ENCODE data around the gene KIF26A.

KIF26A gene

GRCh38 chr14:104144911-104145825, 6.8 kb downstream of the KIF26A start:
- H3K4me3 ChIP-seq (ENCODE audit: low read depth, low read length) = no peak overlapping the region
- no peak for TF ChIP-seq CTCF (IDR thresholded peaks at IDR 0.05; ENCODE audit: borderline replicate concordance, insufficient read depth, low read depth, low read length)

DNA sequence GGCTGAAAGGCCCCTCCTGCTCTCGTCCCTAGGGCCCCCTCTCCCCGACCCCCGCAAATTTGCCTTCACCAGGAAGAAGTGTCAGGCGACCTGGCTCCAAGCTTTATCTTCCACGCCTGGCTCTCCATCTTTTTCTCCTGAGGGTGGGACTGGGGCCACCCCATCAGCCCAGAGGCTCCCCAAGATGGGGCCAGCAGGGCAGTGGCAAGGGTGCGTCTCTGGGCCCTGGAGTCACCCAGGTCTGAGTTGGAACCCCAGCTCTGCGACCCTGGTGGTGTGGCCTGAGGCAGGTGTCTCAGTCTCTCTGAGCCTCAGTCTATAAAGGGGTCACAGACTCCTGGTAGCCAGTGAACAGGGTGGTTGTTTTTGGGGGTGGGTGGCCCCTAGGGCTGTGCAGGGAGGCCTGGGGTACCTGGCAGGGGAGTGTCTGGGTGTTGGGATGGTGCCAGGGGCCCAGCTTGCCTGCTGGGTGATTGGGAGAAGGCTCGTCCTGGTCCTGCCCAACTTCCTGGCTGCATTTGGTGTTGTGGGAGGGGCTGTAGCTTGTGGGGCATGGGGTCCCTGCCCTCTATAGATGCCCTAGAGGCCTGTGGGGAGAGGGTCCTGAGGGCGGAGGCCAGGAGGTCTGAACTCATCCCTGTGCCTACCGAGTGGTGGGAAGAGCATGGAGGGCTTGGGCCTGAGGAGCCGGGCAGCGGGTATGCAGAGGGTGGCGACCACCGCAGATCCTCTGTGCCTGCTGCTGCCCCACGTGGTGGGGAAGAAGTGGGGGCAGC, 7.6 kb downstream of the KIF26A start:
- no peak for TF ChIP-seq CTCF (IDR thresholded peaks at IDR 0.05; ENCODE audit: borderline replicate concordance, insufficient read depth, low read depth, low read length)
- no peak overlapping the region for H3K4me3 ChIP-seq (ENCODE audit: low read depth, low read length)

DNA sequence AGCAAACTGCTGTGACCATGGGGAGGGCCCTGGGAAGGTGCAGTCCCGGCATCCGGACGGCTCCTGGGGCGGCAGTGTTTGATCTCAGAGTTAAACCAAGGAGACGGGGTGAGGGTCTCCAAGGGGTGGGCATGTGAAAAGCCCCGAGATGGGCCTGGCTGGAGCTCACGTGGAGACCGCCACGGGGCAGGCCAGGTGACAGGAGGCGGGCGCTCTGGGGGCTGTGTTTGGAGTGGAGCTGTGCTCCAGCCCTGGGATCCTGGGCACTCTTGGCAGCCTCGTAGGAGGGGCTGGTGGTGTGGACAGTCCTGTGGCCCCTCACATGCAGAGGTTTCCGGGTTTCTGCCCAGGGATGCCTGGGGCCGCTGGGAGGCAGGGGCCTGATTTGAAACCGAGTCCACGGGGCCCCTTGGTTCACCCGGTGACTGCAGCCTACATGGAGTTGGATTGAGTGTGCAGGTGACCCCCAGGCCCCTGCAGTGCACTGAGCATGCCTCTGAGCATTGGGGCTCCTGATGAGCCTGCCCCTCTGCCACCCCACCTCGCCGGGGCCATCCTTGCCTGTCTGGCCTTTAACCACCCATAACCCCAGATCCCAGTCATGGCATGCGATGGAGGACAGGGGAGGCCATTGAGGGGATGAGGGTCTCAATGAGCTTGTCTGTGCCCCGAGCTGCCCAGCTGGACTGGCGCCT, 8.4 kb downstream of the KIF26A start:
- no peak for TF ChIP-seq CTCF (IDR thresholded peaks at IDR 0.05; ENCODE audit: borderline replicate concordance, insufficient read depth, low read depth, low read length)
- no peak overlapping the region for H3K4me3 ChIP-seq (ENCODE audit: low read depth, low read length)

GRCh38 chr14:104147346-104148125, 9.1 kb downstream of the KIF26A start:
- no peak for TF ChIP-seq CTCF (IDR thresholded peaks at IDR 0.05; ENCODE audit: borderline replicate concordance, insufficient read depth, low read depth, low read length)
- no peak overlapping the region for H3K4me3 ChIP-seq (ENCODE audit: low read depth, low read length)

DNA sequence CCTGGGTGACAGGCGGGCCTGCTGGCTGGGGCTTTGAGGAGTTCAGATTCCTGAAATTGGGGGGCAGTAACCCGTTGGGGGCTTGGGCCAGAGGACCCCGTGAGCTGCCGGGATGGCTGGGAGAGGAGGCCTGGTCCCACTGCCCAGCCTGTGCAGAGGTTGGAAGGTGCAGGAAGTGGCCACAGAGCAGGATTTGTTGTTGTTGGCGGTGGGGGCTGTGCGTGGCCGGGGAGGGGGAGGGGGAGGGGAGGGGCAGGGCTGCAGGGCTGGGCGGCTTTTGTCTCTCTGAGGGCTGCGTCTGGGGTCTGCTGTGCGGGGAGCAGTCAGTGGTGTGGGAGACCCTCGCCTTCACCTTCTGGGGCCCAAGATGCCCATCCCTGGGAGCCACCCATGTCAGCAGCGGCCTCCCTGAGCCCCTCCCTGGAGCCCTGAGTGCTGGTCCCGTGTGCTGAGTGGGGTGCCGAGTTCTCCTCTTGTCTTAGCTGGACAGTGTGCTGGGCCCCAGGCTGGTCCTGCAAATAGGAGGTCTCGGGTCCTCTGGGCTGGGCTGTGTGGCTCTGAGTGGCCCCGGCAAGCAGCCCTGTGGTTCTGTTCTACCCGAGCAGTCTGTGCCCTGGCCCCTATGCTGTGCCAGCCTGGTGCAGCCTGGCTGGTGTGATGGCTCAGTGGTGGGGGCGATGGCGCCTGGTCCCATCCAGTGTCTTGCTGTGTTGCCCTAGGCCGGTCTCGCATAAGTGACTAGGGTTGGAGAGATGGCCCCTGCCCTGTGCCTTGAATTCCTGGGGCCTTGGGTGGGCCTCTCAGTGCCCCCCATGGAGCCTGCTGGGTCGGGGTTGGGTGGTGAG, 10.3 kb downstream of the KIF26A start:
- no peak for TF ChIP-seq CTCF (IDR thresholded peaks at IDR 0.05; ENCODE audit: borderline replicate concordance, insufficient read depth, low read depth, low read length)
- H3K4me3 ChIP-seq (ENCODE audit: low read depth, low read length) = no peak overlapping the region

DNA sequence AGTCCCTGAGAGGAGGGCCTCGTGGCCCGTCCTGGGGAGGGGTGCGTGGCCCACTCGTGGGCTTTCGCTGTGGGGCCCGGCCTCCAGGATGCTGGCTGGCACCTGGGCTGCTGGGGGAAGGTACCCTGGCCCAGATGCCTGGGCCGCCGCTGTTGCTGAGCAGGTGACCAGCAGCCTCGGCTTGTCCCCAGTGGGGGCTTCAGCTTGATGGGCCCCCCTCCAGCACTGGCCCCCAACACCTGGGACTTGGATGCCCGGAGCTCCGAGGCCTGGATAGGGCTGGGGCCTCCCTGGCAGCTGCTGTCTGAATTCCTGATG, 10.8 kb downstream of the KIF26A start:
- H3K4me3 ChIP-seq (ENCODE audit: low read depth, low read length) = no peak overlapping the region
- TF ChIP-seq CTCF (IDR thresholded peaks at IDR 0.05; ENCODE audit: borderline replicate concordance, insufficient read depth, low read depth, low read length) = no peak
